Neural cell (in vitro differentiated cells): ENCODE data around the gene TNFAIP3.

Source experiments
- EP300 ChIP-seq: fragments of 450-650 bp; conservative IDR thresholded peaks from 2 replicates; pipeline ENCODE4 v1.6.1; 2014; ENCODE audit warnings: antibody characterized with exemption, mild to moderate bottlenecking, moderate library complexity; ENCODE audit not compliant: poor library complexity, severe bottlenecking
- EZH2 ChIP-seq: fragments of 200-600, 300-800 bp; shearing (Covaris generic), sonication (generic); IDR thresholded peaks from 2 replicates; pipeline ENCODE4 v1.6.1; 2014; ENCODE audit warnings: antibody characterized with exemption, low read length, borderline replicate concordance, mild to moderate bottlenecking; ENCODE audit not compliant: insufficient read depth, poor library complexity, severe bottlenecking
- MXI1 ChIP-seq: fragments of 450-650 bp; conservative IDR thresholded peaks from 2 replicates; pipeline ENCODE4 v1.6.1; 2014; ENCODE audit warnings: antibody characterized with exemption, mild to moderate bottlenecking; ENCODE audit not compliant: poor library complexity, severe bottlenecking
- POLR2AphosphoS5 ChIP-seq: IDR thresholded peaks from 2 replicates; pipeline ENCODE4 v1.6.1; 2012
- RAD21 ChIP-seq: fragments of 450-650 bp; conservative IDR thresholded peaks from 2 replicates; pipeline ENCODE4 v1.6.1; 2014; ENCODE audit warnings: antibody characterized with exemption, mild to moderate bottlenecking, moderate library complexity
- SMC3 ChIP-seq: fragments of 450-650 bp; conservative IDR thresholded peaks from 2 replicates; pipeline ENCODE4 v1.6.1; 2014; ENCODE audit warnings: antibody characterized with exemption, mild to moderate bottlenecking, moderate library complexity; ENCODE audit not compliant: poor library complexity
- TAF1 ChIP-seq: IDR thresholded peaks from 2 replicates; pipeline ENCODE4 v1.6.1; 2012; ENCODE audit warnings: low read depth
- TF ChIP-seq, protein P1 (sequence below): fragments of 450-650 bp; IDR thresholded peaks from 2 replicates; pipeline ENCODE4 v1.5.1; 2014; ENCODE audit warnings: antibody characterized with exemption, mild to moderate bottlenecking, moderate library complexity; ENCODE audit not compliant: poor library complexity, severe bottlenecking

GRCh38 chr6:137877606-137878005 is 10.5 kb downstream of the TNFAIP3 start:
- TF ChIP-seq, protein P1, sequence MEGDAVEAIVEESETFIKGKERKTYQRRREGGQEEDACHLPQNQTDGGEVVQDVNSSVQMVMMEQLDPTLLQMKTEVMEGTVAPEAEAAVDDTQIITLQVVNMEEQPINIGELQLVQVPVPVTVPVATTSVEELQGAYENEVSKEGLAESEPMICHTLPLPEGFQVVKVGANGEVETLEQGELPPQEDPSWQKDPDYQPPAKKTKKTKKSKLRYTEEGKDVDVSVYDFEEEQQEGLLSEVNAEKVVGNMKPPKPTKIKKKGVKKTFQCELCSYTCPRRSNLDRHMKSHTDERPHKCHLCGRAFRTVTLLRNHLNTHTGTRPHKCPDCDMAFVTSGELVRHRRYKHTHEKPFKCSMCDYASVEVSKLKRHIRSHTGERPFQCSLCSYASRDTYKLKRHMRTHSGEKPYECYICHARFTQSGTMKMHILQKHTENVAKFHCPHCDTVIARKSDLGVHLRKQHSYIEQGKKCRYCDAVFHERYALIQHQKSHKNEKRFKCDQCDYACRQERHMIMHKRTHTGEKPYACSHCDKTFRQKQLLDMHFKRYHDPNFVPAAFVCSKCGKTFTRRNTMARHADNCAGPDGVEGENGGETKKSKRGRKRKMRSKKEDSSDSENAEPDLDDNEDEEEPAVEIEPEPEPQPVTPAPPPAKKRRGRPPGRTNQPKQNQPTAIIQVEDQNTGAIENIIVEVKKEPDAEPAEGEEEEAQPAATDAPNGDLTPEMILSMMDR: no peak
- TF ChIP-seq POLR2AphosphoS5: no peak
- TF ChIP-seq RAD21: no peak
- TF ChIP-seq TAF1: no peak
- no peak for TF ChIP-seq EP300
- TF ChIP-seq MXI1: no peak
- no peak for TF ChIP-seq EZH2
- no peak for TF ChIP-seq SMC3
